ENCODE results near the gene MICALL2. TPM values are rescaled to one million over a fixed set of nuclear protein-coding genes. Genes with fewer than 3 reads are reported as not detected.

Gene MICALL2
- total and polyA plus RNA-seq, 2 donors = 8.4 to 40.0 TPM

- H3K4me3 ChIP-seq (ENCODE audit: low read depth, low read length) = no peak overlapping the region
- no peak for DNase-seq (ENCODE audit: extremely low spot score)
- no peak overlapping the region for H3K27ac ChIP-seq (ENCODE audit: low read depth)
- no peaks in the 10 kb centered on the region for H3K36me3 ChIP-seq (ENCODE audit: insufficient read depth)
- WGBS = 41% methylated on average over 12 of the region's 12 CpGs
- no peaks in the 10 kb centered on the region for H3K4me1 ChIP-seq (ENCODE audit: insufficient read depth)
Observed at GRCh38 chr7:1410992-1411391, 48.3 kb downstream of the MICALL2 start.

GRCh38 chr7:1409555-1409954 lies 49.7 kb downstream of the MICALL2 start:
- 51% methylated on average over 7 of the region's 7 CpGs for WGBS
- no peaks in the 10 kb centered on the region for H3K36me3 ChIP-seq (ENCODE audit: insufficient read depth)
- no peak for DNase-seq (ENCODE audit: extremely low spot score)
- no peaks in the 10 kb centered on the region for H3K4me1 ChIP-seq (ENCODE audit: insufficient read depth)
- H3K27ac ChIP-seq (ENCODE audit: low read depth) = no peak overlapping the region
- H3K4me3 ChIP-seq (ENCODE audit: low read depth, low read length) = no peak overlapping the region

GRCh38 chr7:1408466-1408865 lies 50.8 kb downstream of the MICALL2 start:
- WGBS = 78% methylated on average over 8 of the region's 8 CpGs
- no peak overlapping the region for H3K27ac ChIP-seq (ENCODE audit: low read depth)
- H3K4me1 ChIP-seq (ENCODE audit: insufficient read depth) = no peaks in the 10 kb centered on the region
- DNase-seq (ENCODE audit: extremely low spot score) = no peak
- H3K4me3 ChIP-seq (ENCODE audit: low read depth, low read length) = no peak overlapping the region
- no peaks in the 10 kb centered on the region for H3K36me3 ChIP-seq (ENCODE audit: insufficient read depth)

GRCh38 chr7:1407892-1408291 lies 51.4 kb downstream of the MICALL2 start:
- H3K27ac ChIP-seq (ENCODE audit: low read depth) = no peak overlapping the region
- H3K4me3 ChIP-seq (ENCODE audit: low read depth, low read length) = no peak overlapping the region
- DNase-seq (ENCODE audit: extremely low spot score) = no peak
- 55% methylated on average over 24 of the region's 24 CpGs for WGBS
- H3K36me3 ChIP-seq (ENCODE audit: insufficient read depth) = no peaks in the 10 kb centered on the region
- no peaks in the 10 kb centered on the region for H3K4me1 ChIP-seq (ENCODE audit: insufficient read depth)

GRCh38 chr7:1404898-1405548 lies 54.2 kb downstream of the MICALL2 start:
- WGBS = 53% methylated on average over 21 of the region's 21 CpGs
- DNase-seq (ENCODE audit: extremely low spot score) = no peak
- Histone ChIP-seq H3K4me3 (ENCODE audit: low read depth, low read length) (no peak overlapping the region), H3K27ac (ENCODE audit: low read depth) (no peak overlapping the region), H3K4me1 (ENCODE audit: insufficient read depth) (no peaks in the 10 kb centered on the region), H3K36me3 (ENCODE audit: insufficient read depth) (no peaks in the 10 kb centered on the region)

- WGBS = 23% methylated on average over 4 of the region's 4 CpGs
- DNase-seq (ENCODE audit: extremely low spot score) = no peak
- H3K4me1 ChIP-seq (ENCODE audit: insufficient read depth) = no peaks in the 10 kb centered on the region
- no peaks in the 10 kb centered on the region for H3K36me3 ChIP-seq (ENCODE audit: insufficient read depth)
- H3K4me3 ChIP-seq (ENCODE audit: low read depth, low read length) = no peak overlapping the region
- no peak overlapping the region for H3K27ac ChIP-seq (ENCODE audit: low read depth)
Observed at GRCh38 chr7:1404460-1404809, 54.8 kb downstream of the MICALL2 start.

- Histone ChIP-seq H3K27ac (ENCODE audit: low read depth) (no peak overlapping the region), H3K4me1 (ENCODE audit: insufficient read depth) (no peaks in the 10 kb centered on the region), H3K4me3 (ENCODE audit: low read depth, low read length) (no peak overlapping the region), H3K36me3 (ENCODE audit: insufficient read depth) (no peaks in the 10 kb centered on the region)
- DNase-seq (ENCODE audit: extremely low spot score) = peak; percentile 28
- 10% methylated on average over 41 of the region's 41 CpGs for WGBS
Observed at GRCh38 chr7:1403638-1404459, 55.4 kb downstream of the MICALL2 start.

GRCh38 chr7:1402791-1403637 lies 56.3 kb downstream of the MICALL2 start:
- Histone ChIP-seq H3K4me1 (ENCODE audit: insufficient read depth) (no peaks in the 10 kb centered on the region), H3K4me3 (ENCODE audit: low read depth, low read length) (no peak overlapping the region), H3K36me3 (ENCODE audit: insufficient read depth) (no peaks in the 10 kb centered on the region), H3K27ac (ENCODE audit: low read depth) (no peak overlapping the region)
- 40% methylated on average over 11 of the region's 11 CpGs for WGBS
- no peak for DNase-seq (ENCODE audit: extremely low spot score)

GRCh38 chr7:1402110-1402790 lies 57.0 kb downstream of the MICALL2 start:
- no peak overlapping the region for H3K4me3 ChIP-seq (ENCODE audit: low read depth, low read length)
- no peaks in the 10 kb centered on the region for H3K4me1 ChIP-seq (ENCODE audit: insufficient read depth)
- H3K27ac ChIP-seq (ENCODE audit: low read depth) = no peak overlapping the region
- H3K36me3 ChIP-seq (ENCODE audit: insufficient read depth) = no peaks in the 10 kb centered on the region
- no peak for DNase-seq (ENCODE audit: extremely low spot score)
- 92% methylated on average over 12 of the region's 12 CpGs for WGBS

GRCh38 chr7:1401011-1401410 lies 58.3 kb downstream of the MICALL2 start:
- H3K27ac ChIP-seq (ENCODE audit: low read depth) = no peak overlapping the region
- H3K4me1 ChIP-seq (ENCODE audit: insufficient read depth) = no peaks in the 10 kb centered on the region
- H3K4me3 ChIP-seq (ENCODE audit: low read depth, low read length) = no peak overlapping the region
- WGBS = 51% methylated on average over 18 of the region's 18 CpGs
- H3K36me3 ChIP-seq (ENCODE audit: insufficient read depth) = no peaks in the 10 kb centered on the region
- no peak for DNase-seq (ENCODE audit: extremely low spot score)

- DNase-seq (ENCODE audit: extremely low spot score) = no peak
- Histone ChIP-seq H3K4me3 (ENCODE audit: low read depth, low read length) (no peak overlapping the region), H3K4me1 (ENCODE audit: insufficient read depth) (no peaks in the 10 kb centered on the region), H3K36me3 (ENCODE audit: insufficient read depth) (no peaks in the 10 kb centered on the region), H3K27ac (ENCODE audit: low read depth) (no peak overlapping the region)
- 40% methylated on average over 11 of the region's 11 CpGs for WGBS
Observed at GRCh38 chr7:1400371-1400770, 58.9 kb downstream of the MICALL2 start.

GRCh38 chr7:1397491-1398327 lies 61.6 kb downstream of the MICALL2 start:
- 82% methylated on average over 12 of the region's 12 CpGs for WGBS
- no peak overlapping the region for H3K4me3 ChIP-seq (ENCODE audit: low read depth, low read length)
- no peak for DNase-seq (ENCODE audit: extremely low spot score)
- H3K4me1 ChIP-seq (ENCODE audit: insufficient read depth) = no peaks in the 10 kb centered on the region
- H3K36me3 ChIP-seq (ENCODE audit: insufficient read depth) = no peaks in the 10 kb centered on the region
- H3K27ac ChIP-seq (ENCODE audit: low read depth) = no peak overlapping the region

- 76% methylated on average over 7 of the region's 7 CpGs for WGBS
Observed at GRCh38 chr7:1396195-1396594, 63.1 kb downstream of the MICALL2 start.

More at GRCh38 chr7:1396195-1396594, 63.1 kb downstream of the MICALL2 start:
- Histone ChIP-seq H3K27ac (ENCODE audit: low read depth) (no peak overlapping the region), H3K36me3 (ENCODE audit: insufficient read depth) (no peaks in the 10 kb centered on the region), H3K4me1 (ENCODE audit: insufficient read depth) (no peaks in the 10 kb centered on the region), H3K4me3 (ENCODE audit: low read depth, low read length) (no peak overlapping the region)
- DNase-seq (ENCODE audit: extremely low spot score) = no peak
